OCI-LY7 (cell line): ENCODE measurements around the gene RPL26.

Source experiments
- CTCF ChIP-seq: fragments of 200-600 bp; sonication (generic); conservative IDR thresholded peaks from 2 replicates; pipeline ENCODE4 v1.5.1; 2014; ENCODE audit warnings: mild to moderate bottlenecking, antibody characterized with exemption, low read length, moderate library complexity, mixed read lengths
- EZH2phosphoT487 ChIP-seq: fragments of 200-600 bp; sonication (generic); IDR thresholded peaks from 2 replicates; pipeline ENCODE4 v1.6.1; 2018; ENCODE audit warnings: low read depth, borderline replicate concordance, mild to moderate bottlenecking, mixed run types, antibody characterized with exemption, low read length, moderate library complexity, mixed read lengths

DNA sequence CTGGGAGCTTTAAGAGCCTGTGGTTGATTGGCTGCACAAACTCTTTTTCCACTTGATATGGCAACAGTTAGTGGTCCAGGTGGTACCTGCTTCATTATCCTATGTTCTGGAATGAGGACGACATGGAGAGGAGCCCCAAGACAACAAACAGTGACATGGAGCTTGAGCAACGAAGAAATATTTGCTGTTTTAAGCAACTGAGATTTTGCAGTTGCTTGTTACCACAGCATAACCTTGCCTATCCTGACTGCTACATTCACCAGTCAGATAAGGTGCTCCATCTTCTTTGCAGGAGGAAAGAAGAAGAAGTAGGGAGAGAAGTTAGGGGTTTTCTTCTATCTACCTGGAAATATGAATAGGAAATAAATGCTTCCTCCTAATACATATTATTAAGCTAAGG lies 50.9 kb downstream of the RPL26 start:
- TF ChIP-seq CTCF (no peak), EZH2phosphoT487 (no peak)
